GM15510 (cell line): ENCODE measurements around the gene CD93.

Experiments used
- POLR2A ChIP-seq: IDR thresholded peaks from 3 replicates; pipeline ENCODE4 v1.6.1; 2011; ENCODE audit warnings: borderline replicate concordance; ENCODE audit not compliant: insufficient read length; ENCODE audit errors: extremely low read depth

Gene CD93

DNA sequence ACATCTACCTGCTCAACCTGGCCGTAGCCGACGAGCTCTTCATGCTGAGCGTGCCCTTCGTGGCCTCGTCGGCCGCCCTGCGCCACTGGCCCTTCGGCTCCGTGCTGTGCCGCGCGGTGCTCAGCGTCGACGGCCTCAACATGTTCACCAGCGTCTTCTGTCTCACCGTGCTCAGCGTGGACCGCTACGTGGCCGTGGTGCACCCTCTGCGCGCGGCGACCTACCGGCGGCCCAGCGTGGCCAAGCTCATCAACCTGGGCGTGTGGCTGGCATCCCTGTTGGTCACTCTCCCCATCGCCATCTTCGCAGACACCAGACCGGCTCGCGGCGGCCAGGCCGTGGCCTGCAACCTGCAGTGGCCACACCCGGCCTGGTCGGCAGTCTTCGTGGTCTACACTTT lies 50.4 kb downstream of the CD93 start:
- no peak for TF ChIP-seq POLR2A

DNA sequence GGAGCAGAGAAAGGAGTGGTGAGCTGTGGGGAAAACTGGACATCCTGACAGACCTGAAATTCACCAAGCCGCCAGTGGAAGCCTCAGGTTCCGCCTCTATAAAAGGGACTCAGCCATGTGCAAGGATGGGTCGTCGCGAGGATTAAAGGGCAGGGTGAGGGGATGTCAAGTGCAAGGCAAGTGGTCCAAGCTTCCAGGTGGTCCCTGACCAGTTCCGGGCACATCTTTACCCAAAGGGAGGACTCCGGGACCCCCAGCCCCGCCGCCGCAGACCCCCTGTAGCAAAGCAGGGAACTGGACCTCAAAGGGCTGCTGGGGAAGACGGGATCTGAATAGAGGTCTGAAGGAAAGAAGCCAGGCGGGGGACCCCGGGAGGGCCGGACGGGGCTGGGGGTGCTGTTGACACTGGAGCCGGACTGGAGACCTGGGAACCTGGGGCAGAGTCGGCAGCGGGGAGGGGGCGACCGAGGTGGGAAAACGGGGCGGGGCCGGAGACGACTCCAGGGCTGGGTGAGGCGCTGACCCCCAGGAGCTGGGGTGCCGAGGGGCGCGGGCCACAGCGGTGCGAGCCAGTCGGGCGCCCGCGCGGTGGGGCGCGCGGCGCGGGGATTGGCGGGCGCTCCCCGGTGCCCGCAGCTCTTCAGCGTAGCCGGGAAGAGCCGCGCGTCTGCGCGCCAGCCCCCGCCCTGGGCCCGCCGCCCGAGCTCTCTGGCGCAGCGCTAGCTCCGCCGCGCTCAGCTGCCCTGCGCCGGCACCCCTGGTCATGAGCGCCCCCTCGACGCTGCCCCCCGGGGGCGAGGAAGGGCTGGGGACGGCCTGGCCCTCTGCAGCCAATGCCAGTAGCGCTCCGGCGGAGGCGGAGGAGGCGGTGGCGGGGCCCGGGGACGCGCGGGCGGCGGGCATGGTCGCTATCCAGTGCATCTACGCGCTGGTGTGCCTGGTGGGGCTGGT lies 51.1 kb downstream of the CD93 start, which contains the start of gene SSTR4:
Gene SSTR4, plus strand, starts transcription at position 592 of the 951 bp plus-strand sequence. Its CDS starts 172 bp downstream, at position 764.
- no peak for TF ChIP-seq POLR2A

- TF ChIP-seq POLR2A = no peak
Measured at GRCh38 chr20:23033918-23034317, 52.2 kb downstream of the CD93 start.

- TF ChIP-seq POLR2A = no peak
Measured at GRCh38 chr20:23032750-23033078, 53.4 kb downstream of the CD93 start.

DNA sequence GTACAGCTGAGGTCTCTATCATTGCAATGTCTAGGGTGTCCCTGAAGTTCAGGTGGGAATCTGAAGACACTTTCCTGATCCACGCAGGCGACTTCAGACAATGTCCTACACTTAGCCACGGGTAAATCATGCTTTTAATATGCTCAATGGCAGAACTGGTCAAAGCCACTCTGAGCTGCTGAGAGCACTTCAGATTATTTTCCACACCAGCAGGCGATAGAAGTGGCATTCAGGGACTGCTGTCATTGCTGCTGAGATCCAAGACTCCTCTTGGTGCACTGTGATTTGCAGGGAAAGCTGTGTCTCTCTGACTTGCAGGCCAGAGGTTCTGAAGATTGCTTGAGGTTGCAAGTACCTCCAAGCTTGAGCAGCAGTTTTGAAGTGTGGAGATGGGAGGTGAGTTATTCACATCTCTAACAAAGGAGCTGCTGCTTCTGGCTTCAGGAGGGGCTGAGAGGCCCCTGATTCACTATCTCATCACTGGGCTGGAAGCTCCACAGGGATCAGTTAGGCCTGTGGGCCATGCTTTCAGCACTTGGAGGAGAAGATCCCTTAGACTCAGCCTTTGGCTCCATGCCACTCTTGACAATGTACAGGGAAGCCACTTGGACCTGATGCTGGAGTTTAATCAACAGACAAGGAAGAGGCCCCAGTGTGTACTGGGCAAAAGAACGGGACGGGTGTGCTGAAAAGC lies 53.9 kb downstream of the CD93 start:
- no peak for TF ChIP-seq POLR2A

DNA sequence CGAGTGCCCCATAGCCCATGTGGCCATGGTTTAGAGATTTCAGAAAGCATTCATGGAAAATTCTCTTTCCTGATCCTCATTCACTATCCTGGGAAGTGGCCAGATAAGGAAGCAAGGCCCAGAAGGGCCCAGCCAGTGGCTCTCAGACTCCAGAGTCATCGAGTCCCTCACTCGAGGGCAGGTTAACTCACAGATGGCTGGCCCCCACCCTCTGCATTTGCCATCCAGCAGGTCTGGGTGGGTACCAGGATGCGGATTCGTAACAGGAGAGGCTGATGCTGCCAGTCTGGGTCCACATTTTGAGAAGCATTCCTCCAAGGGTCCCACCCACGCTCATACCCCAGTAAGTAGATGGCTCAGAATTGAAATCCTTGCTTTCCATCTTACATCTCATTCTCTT lies 54.8 kb downstream of the CD93 start:
- no peak for TF ChIP-seq POLR2A
